NCI-H446 treated with DMSO at 0.1 percent for 48 hours (cell line): Measurements from ENCODE around the gene CMTR2.

Source experiments
- DNase-seq: peaks from one replicate; lab custom pipeline; 2025; lab: John Stamatoyannopoulos, UW

The CMTR2 gene

GRCh38 chr16:71276589-71277334 lies 12.4 kb downstream of the CMTR2 start:
- no peak for DNase-seq

GRCh38 chr16:71273384-71273783 lies 15.8 kb downstream of the CMTR2 start:
- no peak for DNase-seq

- no peak for DNase-seq
These were observed 24.9 kb downstream of the CMTR2 start for GRCh38 chr16:71264299-71264698.

GRCh38 chr16:71263582-71263981 lies 25.6 kb downstream of the CMTR2 start:
- DNase-seq: no peak

- no peak for DNase-seq
These were observed 26.8 kb downstream of the CMTR2 start for GRCh38 chr16:71262391-71262790.

GRCh38 chr16:71260995-71261394 lies 28.2 kb downstream of the CMTR2 start:
- DNase-seq: no peak

GRCh38 chr16:71259086-71259485 lies 30.1 kb downstream of the CMTR2 start:
- no peak for DNase-seq

- no peak for DNase-seq
These were observed 30.8 kb downstream of the CMTR2 start for GRCh38 chr16:71258372-71258771.

GRCh38 chr16:71257768-71258167 lies 31.4 kb downstream of the CMTR2 start:
- DNase-seq: no peak

GRCh38 chr16:71255721-71256120 lies 33.5 kb downstream of the CMTR2 start:
- DNase-seq: no peak

GRCh38 chr16:71254832-71255525 lies 34.2 kb downstream of the CMTR2 start:
- no peak for DNase-seq

- no peak for DNase-seq
These were observed 38.6 kb downstream of the CMTR2 start for GRCh38 chr16:71250461-71251235.

GRCh38 chr16:71249399-71249798 lies 39.8 kb downstream of the CMTR2 start:
- DNase-seq: no peak

- DNase-seq: no peak
These were observed 41.7 kb downstream of the CMTR2 start for GRCh38 chr16:71247478-71247877.

GRCh38 chr16:71246309-71246708 lies 42.9 kb downstream of the CMTR2 start:
- DNase-seq: no peak

GRCh38 chr16:71244521-71244920 lies 44.7 kb downstream of the CMTR2 start:
- no peak for DNase-seq

GRCh38 chr16:71242601-71243000 lies 46.6 kb downstream of the CMTR2 start:
- DNase-seq: no peak

- no peak for DNase-seq
These were observed 47.2 kb downstream of the CMTR2 start for GRCh38 chr16:71242036-71242435.
